DMS 273 (cell line): ENCODE results near the gene SEMA6B.
"Not testable (repeated sequence)": the region's sequence is repeated elsewhere in the genome, so short reads cannot be mapped to it uniquely, and the experiment has no call there.

Experiments used
- DNase-seq: peaks from one replicate; lab custom pipeline; 2025; ENCODE audit not compliant: unreplicated experiment; lab: John Stamatoyannopoulos, UW

The SEMA6B gene

GRCh38 chr19:4559569-4559968, at the start of gene SEMA6B:
SEMA6B (minus strand) TSS chr19:4559684; CDS start chr19:4558457, 1,227 bp downstream.
- no peak for DNase-seq

- peak; percentile 96 for DNase-seq
Observed at GRCh38 chr19:4606921-4607678, 47.6 kb upstream of the SEMA6B start.

GRCh38 chr19:4606181-4606580, 46.7 kb upstream of the SEMA6B start:
- DNase-seq, result no peak

GRCh38 chr19:4604912-4605311, 45.4 kb upstream of the SEMA6B start:
- no peak for DNase-seq

GRCh38 chr19:4602915-4603314, 43.4 kb upstream of the SEMA6B start:
- DNase-seq, result no peak

- DNase-seq, result no peak
Observed at GRCh38 chr19:4602173-4602788, 42.8 kb upstream of the SEMA6B start.

GRCh38 chr19:4600893-4601292, 41.4 kb upstream of the SEMA6B start:
- DNase-seq, result no peak

- no peak for DNase-seq
Observed at GRCh38 chr19:4600082-4600481, 40.6 kb upstream of the SEMA6B start.

GRCh38 chr19:4598712-4599111, 39.2 kb upstream of the SEMA6B start:
- DNase-seq, result no peak

- peak; percentile 84 for DNase-seq
Observed at GRCh38 chr19:4597975-4598671, 38.6 kb upstream of the SEMA6B start.

GRCh38 chr19:4597278-4597974, 37.9 kb upstream of the SEMA6B start:
- peak; percentile 78 for DNase-seq

GRCh38 chr19:4596033-4596904, 36.8 kb upstream of the SEMA6B start:
- DNase-seq, result peak; percentile 92

- not testable (repeated sequence) for DNase-seq
Observed at GRCh38 chr19:4595158-4595557, 35.7 kb upstream of the SEMA6B start.

- peak; percentile 40 for DNase-seq
Observed at GRCh38 chr19:4594201-4594600, 34.7 kb upstream of the SEMA6B start.

GRCh38 chr19:4593409-4593851, 33.9 kb upstream of the SEMA6B start:
- no peak for DNase-seq

GRCh38 chr19:4592445-4592844, 33.0 kb upstream of the SEMA6B start:
- DNase-seq, result peak; percentile 59

GRCh38 chr19:4591320-4591719, 31.8 kb upstream of the SEMA6B start:
- DNase-seq, result no peak

GRCh38 chr19:4590559-4590958, 31.1 kb upstream of the SEMA6B start:
- DNase-seq, result no peak

GRCh38 chr19:4589579-4590410, 30.3 kb upstream of the SEMA6B start:
- DNase-seq, result peak; percentile 53
